Endothelial cell of umbilical vein (primary cell): ENCODE data around the gene GOLGA2. TPM values are rescaled to one million over a fixed set of nuclear protein-coding genes. Genes with fewer than 3 reads are reported as not detected.

Experiments used
- BruUV-seq: library from RNA; stranded (reverse); fragments of 400-500 nt; replicated peaks from 2 replicates; lab custom pipeline; 2021; lab: Mats Ljungman, UMichigan
- CTCF ChIA-PET: fragments of 300-600, 350-600 bp; sonication (Branson Sonifier 250); formaldehyde crosslinking; loops from one replicate; lab custom pipeline; 2021; ENCODE audit warnings: antibody characterized with exemption, inconsistent platforms; lab: Charles Lee
- POLR2A ChIA-PET: fragments of 300-600, 350-600 bp; sonication (Branson Sonifier 250); formaldehyde crosslinking; loops from one replicate; lab custom pipeline; 2021; ENCODE audit warnings: antibody characterized with exemption, inconsistent platforms; lab: Charles Lee
- DNase-seq: peaks from one replicate; pipeline ENCODE4 v3.0.0-alpha.2; 2011; ENCODE audit warnings: low read depth, low spot score
- FAIRE-seq: peaks from 2 replicates; lab custom pipeline; 2011; peaks lifted over from hg19 to GRCh38; lab: Jason Lieb, UNC
- H2AFZ ChIP-seq: 2 replicates; pipeline ENCODE4 v1.6.0; 2012; ENCODE audit warnings: low read depth, low read length, control low read depth, inconsistent platforms
- H3K27ac ChIP-seq: 2 replicates; pipeline ENCODE4 v1.5.1; 2011; ENCODE audit warnings: low read depth, mild to moderate bottlenecking, control low read depth, low read length, moderate library complexity; ENCODE audit not compliant: insufficient read depth
- H3K27me3 ChIP-seq, 2 experiments: 2 replicates each; pipeline versions ENCODE4 v1.6.0 to v1.6.1; 2011; ENCODE audit warnings: low read length in 2 of 2, mixed read lengths in 1 of 2; ENCODE audit not compliant: control insufficient read depth in 2 of 2, insufficient read depth in 2 of 2
- H3K36me3 ChIP-seq, 2 experiments: 2 replicates in 1 of 2; 3 replicates in 1 of 2; pipeline ENCODE4 v1.5.1; 2011; ENCODE audit warnings: low read length in 2 of 2, mild to moderate bottlenecking in 1 of 2, moderate library complexity in 1 of 2; ENCODE audit not compliant: control insufficient read depth in 2 of 2, insufficient read depth in 2 of 2; ENCODE audit errors: extremely low read depth in 1 of 2
- H3K4me1 ChIP-seq: 3 replicates; pipeline ENCODE4 v1.5.1; 2011; ENCODE audit warnings: mild to moderate bottlenecking, low read length; ENCODE audit not compliant: control insufficient read depth, insufficient read depth; ENCODE audit errors: extremely low read depth
- H3K4me2 ChIP-seq: 2 replicates; pipeline ENCODE4 v1.6.1; 2011; ENCODE audit warnings: low read length, control low read depth, mixed read lengths; ENCODE audit not compliant: insufficient read depth
- H3K4me3 ChIP-seq, 3 experiments: fragments of 200-600 bp in 1 of 3; sonication (generic), shearing (Covaris generic) in 1 of 3; replicated peaks in 1 of 3; 2 replicates each; pipeline ENCODE4 v1.5.1; 2011 to 2016; ENCODE audit warnings: control low read depth in 3 of 3, low read length in 3 of 3, mild to moderate bottlenecking in 2 of 3, inconsistent platforms in 1 of 3, low read depth in 1 of 3, moderate library complexity in 1 of 3; ENCODE audit not compliant: insufficient read depth in 1 of 3
- H3K79me2 ChIP-seq: 2 replicates; pipeline ENCODE4 v1.6.0; 2012; ENCODE audit warnings: low read length, inconsistent platforms; ENCODE audit not compliant: control insufficient read depth, insufficient read depth
- H3K9ac ChIP-seq: replicated peaks from 2 replicates; pipeline ENCODE3; 2011; ENCODE audit warnings: low read length, control low read depth; ENCODE audit not compliant: insufficient read depth; ENCODE audit errors: extremely low read depth
- H3K9me1 ChIP-seq: replicated peaks from 3 replicates; pipeline ENCODE4 v1.6.0; 2011; ENCODE audit warnings: mild to moderate bottlenecking, low read length; ENCODE audit not compliant: control insufficient read depth, insufficient read depth; ENCODE audit errors: extremely low read depth
- H3K9me3 ChIP-seq: replicated peaks from 2 replicates; pipeline ENCODE4 v1.5.1; 2012; ENCODE audit warnings: low read length, inconsistent platforms; ENCODE audit not compliant: control insufficient read depth, insufficient read depth
- H4K20me1 ChIP-seq: replicated peaks from 2 replicates; pipeline ENCODE3; 2011; ENCODE audit warnings: mild to moderate bottlenecking, low read length; ENCODE audit not compliant: control insufficient read depth, insufficient read depth; ENCODE audit errors: extremely low read depth
- CTCF ChIP-seq, 2 donors: IDR thresholded peaks; 1 replicate in 1 of 2; 2 replicates in 1 of 2; pipeline ENCODE4 v1.5.1; 2011; ENCODE audit warnings: low read length in 2 of 2, mild to moderate bottlenecking in 2 of 2, moderate library complexity in 2 of 2, control low read depth in 1 of 2, inconsistent platforms in 1 of 2, low read depth in 1 of 2; ENCODE audit not compliant: insufficient read depth in 1 of 2; ENCODE audit errors: extremely low read depth in 1 of 2
- EZH2 ChIP-seq: IDR thresholded peaks from 2 replicates; pipeline ENCODE4 v1.6.1; 2012; ENCODE audit warnings: borderline replicate concordance, low read depth, mild to moderate bottlenecking, moderate library complexity, low read length, inconsistent platforms; ENCODE audit not compliant: severe bottlenecking
- FOS ChIP-seq: IDR thresholded peaks from 2 replicates; pipeline ENCODE4 v1.6.1; 2011; ENCODE audit warnings: mild to moderate bottlenecking, low read length, moderate library complexity, borderline replicate concordance; ENCODE audit not compliant: insufficient read depth
- GATA2 ChIP-seq: IDR thresholded peaks from 2 replicates; pipeline ENCODE4 v1.7.0; 2011; ENCODE audit warnings: low read depth, mild to moderate bottlenecking, moderate library complexity, mixed read lengths, low read length; ENCODE audit not compliant: insufficient read length, insufficient read depth
- JUN ChIP-seq: IDR thresholded peaks from 2 replicates; pipeline ENCODE4 v1.6.1; 2011; ENCODE audit warnings: borderline replicate concordance, low read depth; ENCODE audit not compliant: insufficient read length, insufficient read depth
- MYC ChIP-seq: IDR thresholded peaks from one replicate; pipeline ENCODE4 v1.6.1; 2011; ENCODE audit warnings: mild to moderate bottlenecking, low read depth, low read length
- POLR2A ChIP-seq: IDR thresholded peaks from 2 replicates; pipeline ENCODE4 v1.6.1; 2012; ENCODE audit warnings: low read depth, mild to moderate bottlenecking, control low read depth, low read length
- POLR2AphosphoS5 ChIP-seq: IDR thresholded peaks from 2 replicates; pipeline ENCODE4 v1.6.1; 2012; ENCODE audit warnings: low read depth, mild to moderate bottlenecking, control low read depth, low read length, moderate library complexity; ENCODE audit not compliant: insufficient read depth
- dilution Hi-C: fragments of 300-500 bp; cut with MboI; formaldehyde crosslinking; loops from one replicate; pipeline ENCODE4 v1.15.0; 2019; ENCODE audit warnings: low sequenced_read_pairs; ENCODE audit not compliant: extremely low pct_ligation_motif_present
- intact Hi-C: fragments of 100-400 bp; cut with micrococcal nuclease; formaldehyde crosslinking; loops from one replicate; pipeline ENCODE4 v1.10.0; 2022
- polyA plus RNA-seq, 4 experiments: library from polyadenylated mRNA; depleted of rRNA in 3 of 4; stranded (reverse) in 3 of 4; unstranded in 1 of 4; fragments of >200 nt; gene quantifications; 2 replicates each; pipeline versions ENCODE4 v1.2.1 to v1.2.3, GENCODE V29; 2011 to 2012; ENCODE audit warnings: missing spikeins in 1 of 4
- total RNA-seq: library from RNA; stranded (reverse); gene quantifications from 2 replicates; pipeline ENCODE4 v1.2.3, GENCODE V29; 2021

GOLGA2 gene
- total and polyA plus RNA-seq, 2 donors (not counting 3 experiments of a cell fraction or from before 2014, with no cell fraction given): 52.3 to 114 TPM

GRCh38 chr9:128262687-128263086, 13.1 kb downstream of the GOLGA2 start:
- ChIA-PET POLR2A (interaction anchor here (0.6 to 0.7 kb wide), 2 partner anchors 13 to 332 kb away, joined by 5 to 7 read pairs; no protein-coding TSS in a partner anchor), CTCF (no interaction called here)
- dilution Hi-C loops: no loop called here
- no peak for TF ChIP-seq MYC
- no peak for TF ChIP-seq POLR2AphosphoS5
- TF ChIP-seq EZH2: no peak
- TF ChIP-seq CTCF (IDR thresholded peaks at IDR 0.05; ENCODE audit: extremely low read depth in 1 of 2, insufficient read depth in 1 of 2, low read depth in 1 of 2, low read length in 2 of 2): no peak
- TF ChIP-seq FOS: no peak
- no peak for TF ChIP-seq POLR2A
- TF ChIP-seq GATA2: no peak
- TF ChIP-seq JUN: no peak
- H3K79me2 ChIP-seq: no peaks in the 10 kb centered on the region
- no peak overlapping the region for H3K4me2 ChIP-seq
- H3K27ac ChIP-seq: no peak overlapping the region
- FAIRE-seq (no peak), DNase-seq (no peak)
- H3K9ac ChIP-seq: no peak overlapping the region
- H3K9me3 ChIP-seq: no peaks in the 10 kb centered on the region
- no peak overlapping the region for H3K4me3 ChIP-seq
- H2AFZ ChIP-seq: no peak overlapping the region
- intact Hi-C loops: no loop called here
- H3K4me1 ChIP-seq: no peaks in the 10 kb centered on the region
- peaks cover 3 to 67% of the 10 kb centered on the region in 2 experiments for H3K36me3 ChIP-seq
- no TSS peak for BruUV-seq
- H3K27me3 ChIP-seq: no peaks in the 10 kb centered on the region
- no peaks in the 10 kb centered on the region for H3K9me1 ChIP-seq
- H4K20me1 ChIP-seq: no peaks in the 10 kb centered on the region
